HG03159 (cell line): ENCODE measurements around the gene OPCML.
A peak's percentile ranks its signal among the peaks of the same experiment; 100 is the strongest.

Experiments
- ATAC-seq: cut with Tn5 transposase; IDR thresholded peaks from one replicate; pipeline ENCODE4 v1.9.1; 2021; ENCODE audit warnings: mild to moderate bottlenecking, moderate library complexity; ENCODE audit not compliant: unreplicated experiment

The OPCML gene

DNA sequence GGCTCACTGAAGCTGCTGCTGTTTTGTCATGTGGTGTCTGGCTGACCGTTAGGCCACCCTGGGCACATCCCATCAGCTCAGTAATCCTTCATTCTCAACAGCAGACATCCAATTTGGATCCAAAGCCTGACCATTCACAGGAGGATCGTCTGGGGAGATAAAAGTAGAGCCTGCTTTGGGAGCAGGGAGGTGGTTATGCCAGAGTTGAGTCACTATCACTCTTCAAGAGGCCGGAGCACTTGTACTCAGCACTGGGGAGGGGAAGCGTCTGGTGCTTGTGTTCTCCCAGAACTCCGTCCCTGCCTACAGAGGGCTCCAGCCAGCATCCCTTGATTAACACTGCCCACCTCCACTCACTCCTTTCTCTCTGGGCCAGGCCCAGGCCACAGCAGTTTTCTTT is 382.6 kb downstream of the OPCML start:
- no peak for ATAC-seq

DNA sequence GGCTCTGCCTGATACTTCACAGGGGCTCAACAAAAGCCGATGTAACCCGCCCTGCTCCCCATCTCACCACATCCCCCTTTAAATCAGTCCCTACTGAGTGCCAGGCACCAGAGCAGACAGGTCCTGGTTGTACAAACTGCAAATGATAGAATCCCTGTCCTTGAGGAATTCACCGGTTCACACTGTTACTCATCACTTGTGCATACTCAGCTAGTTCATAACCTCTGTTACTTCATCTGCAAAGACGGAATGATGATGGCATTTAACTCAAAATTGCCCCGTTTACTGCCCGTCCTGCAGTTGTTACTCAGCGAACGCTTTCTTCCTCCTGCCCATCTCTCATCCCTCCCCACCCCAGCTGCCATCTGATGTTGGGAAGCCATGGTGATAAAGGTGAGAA is 384.7 kb downstream of the OPCML start:
- no peak for ATAC-seq

DNA sequence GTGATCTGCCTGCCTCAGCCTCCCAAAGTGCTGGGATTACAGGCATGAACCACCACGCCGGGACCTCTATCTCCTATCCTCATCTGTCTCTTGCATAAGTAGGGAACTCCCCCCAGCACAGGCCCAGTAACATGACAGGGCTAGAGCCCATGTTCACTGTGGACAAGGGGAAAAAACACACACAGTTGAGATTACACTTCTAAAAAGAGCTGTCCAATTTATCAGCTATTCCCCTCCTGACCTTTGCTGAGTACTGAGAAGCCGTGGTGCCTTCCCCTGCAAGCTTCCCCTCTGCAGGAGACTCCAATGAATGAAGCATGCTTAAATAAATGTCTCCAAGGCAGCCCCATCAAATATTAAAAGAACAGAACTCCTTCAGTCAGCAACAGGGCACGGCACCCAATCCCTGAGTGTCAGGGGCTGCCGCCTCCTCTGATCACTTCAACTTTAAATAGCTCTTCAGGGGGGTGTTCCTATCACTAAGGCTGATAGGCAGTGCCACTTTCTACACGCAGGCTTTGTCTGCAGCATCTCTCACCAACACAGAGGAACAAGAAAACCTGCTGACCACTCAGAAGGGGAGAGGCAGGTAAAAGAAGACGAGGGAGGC is 385.5 kb downstream of the OPCML start:
- ATAC-seq: no peak

DNA sequence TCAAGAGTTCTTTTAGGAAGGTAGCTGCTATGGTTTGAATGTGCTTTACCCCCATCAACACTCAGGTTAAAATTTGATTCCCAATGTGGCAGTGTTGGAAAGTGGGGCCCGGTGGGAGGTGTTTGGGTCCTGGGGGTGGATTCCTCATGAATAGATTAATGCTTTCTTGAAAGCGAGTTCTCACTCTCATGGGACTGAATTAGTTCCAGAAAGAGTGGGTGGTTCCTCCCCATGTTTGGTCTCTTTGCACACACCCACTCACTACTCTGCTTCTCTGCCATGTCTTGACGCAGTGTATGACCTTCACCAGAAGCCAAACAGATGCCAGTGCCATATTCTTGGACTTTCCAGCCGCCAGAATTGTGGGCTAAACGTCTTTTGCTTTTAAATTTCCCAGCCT is 394.4 kb downstream of the OPCML start:
- no peak for ATAC-seq

DNA sequence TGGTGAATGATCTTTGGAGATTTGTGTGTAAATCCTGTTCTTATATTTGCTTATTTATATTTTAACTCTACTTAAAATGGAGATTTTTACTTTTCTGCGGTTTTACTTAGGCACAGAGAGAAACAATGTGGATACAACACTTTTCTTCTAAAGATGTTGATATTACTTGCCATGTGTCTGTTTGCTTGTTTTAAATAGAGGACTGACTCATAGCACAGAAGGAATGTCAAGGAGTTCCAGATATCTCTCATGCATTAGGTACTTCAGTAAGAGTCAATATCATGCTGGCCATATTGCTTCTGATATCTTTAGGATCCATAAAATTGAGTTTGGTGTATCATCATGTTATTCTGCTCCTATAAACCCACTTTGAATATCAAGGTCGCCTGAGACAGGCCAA is 395.0 kb downstream of the OPCML start:
- no peak for ATAC-seq

DNA sequence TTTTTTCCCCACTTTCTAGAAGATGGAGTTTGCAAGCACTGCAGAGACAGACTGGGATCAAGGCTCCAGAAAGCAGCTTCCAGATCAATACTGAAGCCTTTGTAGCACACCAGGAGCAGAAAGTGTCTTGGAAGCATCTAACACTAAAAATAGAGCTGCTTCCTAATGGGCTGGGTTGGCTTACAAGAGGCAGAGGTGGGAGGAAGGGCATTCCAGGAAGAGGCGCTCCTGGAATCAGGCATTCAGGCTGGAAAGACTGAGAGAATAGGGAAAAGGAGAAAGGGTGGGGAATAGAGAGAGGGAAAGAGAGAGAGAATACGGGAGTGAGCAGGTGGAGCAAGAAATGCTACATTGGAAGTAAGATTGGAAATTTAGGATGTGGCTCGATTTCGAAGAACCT is 395.9 kb downstream of the OPCML start:
- ATAC-seq: no peak

DNA sequence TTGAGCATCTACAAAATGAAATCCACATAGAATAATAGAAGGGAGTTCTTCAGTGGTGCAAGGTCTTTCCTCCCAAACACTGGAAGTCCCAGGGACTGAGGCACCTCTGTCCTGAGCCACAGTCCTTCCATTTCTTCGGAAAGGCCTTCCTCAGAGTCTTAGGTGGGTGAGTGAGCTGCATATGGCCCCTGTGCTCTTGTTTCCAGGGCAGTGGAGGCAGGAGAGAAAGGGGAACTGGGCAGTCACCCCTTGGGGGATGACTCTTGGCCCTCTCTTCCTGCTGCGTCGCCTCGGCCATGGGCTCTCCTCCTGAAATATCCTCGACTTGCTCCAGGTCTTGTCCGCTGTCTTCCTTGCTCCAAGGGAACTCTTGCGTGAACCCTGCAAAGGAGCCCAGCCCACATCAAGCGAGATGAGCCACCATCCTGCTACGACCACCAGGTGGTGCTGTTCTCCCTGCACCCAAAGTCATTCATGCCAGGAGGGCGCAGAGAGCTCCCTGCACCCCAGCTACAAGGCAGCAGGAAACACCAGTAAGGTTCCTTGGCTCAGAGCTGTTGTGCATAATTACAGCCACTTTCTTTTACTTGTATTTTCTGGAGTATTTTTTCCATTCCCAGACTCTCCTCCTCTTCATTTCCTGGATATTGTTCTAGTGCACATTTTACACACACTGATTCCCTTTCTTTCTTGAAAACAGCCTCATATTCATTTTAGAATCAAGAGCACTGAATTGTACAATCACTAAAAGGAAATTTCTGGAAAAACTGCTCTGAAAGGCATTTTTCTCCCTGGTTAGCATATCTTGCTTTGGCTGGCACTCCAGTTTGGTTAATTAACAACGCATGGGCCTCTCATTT is 397.8 kb downstream of the OPCML start:
- peak; percentile 95 for ATAC-seq

DNA sequence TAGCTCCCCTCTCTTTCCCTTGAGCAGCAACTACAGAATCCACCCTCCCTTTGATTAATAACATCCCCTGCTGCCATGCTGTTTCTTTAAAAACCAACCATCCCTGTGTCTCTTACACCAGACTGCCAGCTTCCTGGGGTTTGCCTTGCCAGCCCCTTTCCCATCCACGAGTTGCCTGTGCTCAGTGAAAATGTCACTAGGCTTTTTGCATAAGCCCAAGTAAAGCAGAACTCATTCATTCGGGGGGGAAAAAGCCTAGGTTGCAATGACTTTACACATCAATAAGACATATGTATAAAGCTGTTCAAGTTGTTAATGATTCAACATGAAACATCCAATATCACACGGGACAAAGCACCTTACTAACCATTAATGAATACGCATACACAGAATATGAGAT is 398.7 kb downstream of the OPCML start:
- ATAC-seq: no peak

DNA sequence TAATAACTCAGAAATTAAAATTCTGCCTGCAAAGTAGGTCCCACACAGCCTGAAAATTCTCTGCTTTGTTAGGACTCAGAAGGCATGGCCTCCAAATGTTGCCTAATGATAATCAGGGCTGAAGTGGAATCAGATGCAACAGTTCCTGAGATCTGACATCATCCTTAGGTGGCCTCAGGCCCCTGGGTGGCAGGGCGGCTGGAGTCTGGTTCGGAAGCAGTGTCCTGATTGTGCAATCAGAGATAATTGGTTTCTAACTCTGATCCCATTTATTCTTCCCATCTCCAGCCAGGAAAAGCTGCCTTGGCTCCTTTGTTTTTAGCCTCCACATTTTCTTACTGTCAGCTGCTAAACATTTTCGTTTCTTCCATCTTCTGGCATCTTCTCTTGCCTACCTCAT is 399.3 kb downstream of the OPCML start:
- ATAC-seq: no peak

DNA sequence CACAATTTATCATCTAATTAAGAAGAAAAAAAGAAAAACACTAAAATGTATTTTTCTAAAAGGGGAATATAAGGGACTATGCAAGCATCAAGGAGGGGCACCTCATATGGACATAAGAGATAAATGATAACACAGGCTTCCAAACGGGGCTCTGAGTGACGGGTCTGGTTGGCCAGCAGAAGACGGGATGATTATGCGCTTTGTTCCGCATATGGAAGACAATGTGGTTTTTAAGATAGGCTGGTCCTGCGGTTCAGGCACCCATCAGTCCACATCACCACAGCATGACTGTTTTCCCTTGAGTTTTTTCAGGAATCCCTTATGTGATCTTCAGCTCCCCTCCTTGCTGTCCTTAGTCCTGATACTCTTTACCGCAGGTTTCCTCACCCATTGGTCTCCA is 404.6 kb downstream of the OPCML start:
- no peak for ATAC-seq

DNA sequence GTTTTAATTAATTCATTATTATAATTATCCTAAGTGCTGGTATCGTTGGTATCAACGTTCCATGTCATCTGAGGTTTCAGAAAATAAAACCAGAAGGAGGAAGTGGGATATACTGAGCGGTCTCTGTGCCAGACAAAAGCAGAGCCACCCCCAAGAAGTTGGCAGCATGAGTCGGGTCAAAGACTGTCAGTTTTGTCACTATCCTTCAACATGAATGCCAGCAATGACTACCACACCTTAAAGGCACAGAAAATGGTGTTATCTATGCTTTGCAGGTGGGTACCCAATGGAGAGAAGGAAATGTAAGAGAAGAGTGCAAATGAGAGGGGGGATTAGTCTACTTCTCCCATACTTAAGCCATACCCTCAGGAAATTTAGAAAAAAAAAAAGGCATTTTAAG is 408.5 kb downstream of the OPCML start:
- ATAC-seq: no peak

DNA sequence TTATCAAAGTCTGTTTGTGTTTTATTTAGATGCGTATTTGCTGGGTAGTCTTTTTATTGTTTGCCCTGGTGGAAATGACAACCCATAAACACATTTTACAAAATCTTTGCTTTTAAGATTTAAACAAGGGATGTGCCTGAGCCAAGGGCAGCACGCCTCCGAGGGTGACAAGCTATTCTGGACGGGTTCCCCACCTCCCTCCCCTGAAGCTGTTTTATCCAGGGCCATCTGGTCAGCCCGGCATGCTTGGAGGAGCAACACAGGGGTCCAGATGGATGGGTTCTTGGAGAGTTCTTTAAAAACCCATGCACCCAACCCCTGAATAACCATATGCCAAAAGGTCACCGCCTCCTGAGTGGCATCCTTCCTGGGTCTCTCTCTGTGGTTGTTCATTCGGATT is 408.9 kb downstream of the OPCML start:
- ATAC-seq: no peak

DNA sequence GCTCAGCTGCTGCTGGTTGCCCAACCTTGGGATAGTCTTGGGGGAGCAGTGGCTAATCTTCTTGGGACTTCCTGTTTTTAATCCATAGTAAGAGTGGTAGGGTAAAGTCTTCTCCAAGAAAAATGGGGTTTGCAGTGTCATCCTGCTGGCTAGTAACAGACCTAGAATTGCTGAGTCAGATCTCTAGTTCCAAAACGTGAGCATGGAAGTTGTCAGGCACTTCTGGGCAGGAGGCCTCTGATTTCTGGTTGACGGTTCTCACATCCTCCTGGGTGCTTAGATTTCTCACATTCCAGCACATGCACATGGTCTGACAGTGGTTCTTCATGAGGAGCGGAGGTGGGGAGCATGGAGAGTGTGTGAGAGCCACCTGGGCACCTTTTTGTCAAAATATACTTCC is 410.0 kb downstream of the OPCML start:
- no peak for ATAC-seq

DNA sequence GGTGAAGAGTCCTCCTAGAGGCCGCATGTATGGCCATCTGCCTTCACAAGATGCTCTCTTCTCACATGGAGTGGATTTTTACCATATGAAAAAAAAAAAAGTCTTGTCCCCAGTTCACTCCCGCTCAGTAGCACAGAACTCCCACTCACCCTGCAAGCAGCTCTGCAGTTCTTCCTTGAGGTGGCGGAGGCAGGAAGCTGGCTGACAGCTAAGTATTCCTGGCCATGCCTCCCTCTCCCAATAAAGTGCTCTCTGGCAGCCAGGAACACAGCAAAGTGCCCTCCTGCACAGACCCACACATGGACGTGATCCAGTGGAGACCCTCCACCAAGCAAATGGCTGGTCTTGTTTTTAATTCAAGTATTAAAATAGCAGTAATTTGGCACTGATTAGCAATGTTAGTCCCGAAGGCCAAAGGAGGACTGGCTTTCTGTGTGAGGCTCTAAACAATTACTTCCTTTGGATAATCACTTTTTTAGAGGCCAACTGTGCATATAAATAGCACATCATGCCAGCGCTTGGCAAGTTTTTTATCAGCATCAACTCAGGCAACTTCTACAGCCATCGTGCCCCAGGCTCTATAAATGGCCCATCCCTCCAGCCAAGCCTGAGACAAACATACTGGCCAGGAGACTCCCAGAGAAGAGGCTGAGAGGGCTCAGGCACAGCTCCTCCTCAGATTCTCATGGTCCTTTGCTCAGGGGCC is 413.6 kb downstream of the OPCML start:
- no peak for ATAC-seq

DNA sequence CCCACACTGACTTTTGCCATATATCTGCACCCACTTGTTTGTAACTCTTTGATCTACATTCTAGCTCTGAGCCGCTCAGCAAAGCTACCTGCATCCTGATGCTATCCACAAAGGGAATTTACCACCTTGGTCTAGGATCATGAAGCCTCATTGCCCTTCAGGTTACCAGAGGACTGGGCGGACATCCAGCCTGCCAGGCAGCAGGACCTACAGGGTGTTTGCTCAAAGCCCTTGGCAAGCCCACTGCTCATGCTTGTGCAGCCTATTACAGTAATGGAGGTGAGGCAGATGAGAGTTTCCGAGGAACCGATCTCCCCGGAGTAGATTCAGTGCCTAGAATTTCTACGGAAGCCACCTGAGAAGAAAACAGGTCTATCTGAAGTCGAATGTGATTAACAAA is 417.2 kb downstream of the OPCML start:
- ATAC-seq: no peak

DNA sequence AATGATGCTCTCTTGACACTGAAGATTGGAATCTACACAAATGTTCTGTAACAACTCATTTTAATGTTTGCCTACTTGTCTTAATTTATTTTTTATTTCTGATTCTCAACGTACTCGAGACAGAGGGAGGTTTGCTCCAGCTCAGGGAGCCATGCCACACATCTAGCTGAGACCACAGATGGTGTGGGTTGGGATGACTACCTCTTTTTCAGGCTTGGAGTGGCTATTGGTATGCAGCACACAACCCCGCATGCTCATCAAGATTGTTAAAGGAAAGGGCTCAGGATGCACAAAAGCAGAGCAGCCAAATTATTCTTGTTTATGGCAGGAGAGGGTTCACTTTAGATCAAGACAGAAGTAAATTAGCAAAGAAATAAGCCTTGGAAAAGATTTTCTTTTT is 424.5 kb downstream of the OPCML start:
- no peak for ATAC-seq

DNA sequence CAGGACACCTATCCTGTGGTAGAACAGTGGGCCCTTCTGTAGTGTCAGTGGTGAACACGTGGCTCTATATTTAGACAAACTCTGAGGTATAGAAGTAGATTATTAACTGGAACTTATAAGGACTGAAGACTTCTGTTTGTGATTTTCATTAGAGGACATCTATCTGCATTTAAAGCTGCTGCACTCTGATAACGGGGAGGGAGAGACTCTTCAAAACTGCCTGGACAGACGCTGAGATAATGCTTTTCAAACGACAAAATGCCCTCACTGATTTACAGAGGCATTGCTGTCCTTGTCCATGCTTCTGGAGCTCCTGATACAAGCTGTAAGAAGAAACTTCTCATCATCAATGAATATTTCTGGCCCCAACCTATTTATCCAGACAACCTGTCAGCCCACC is 425.2 kb downstream of the OPCML start:
- no peak for ATAC-seq

DNA sequence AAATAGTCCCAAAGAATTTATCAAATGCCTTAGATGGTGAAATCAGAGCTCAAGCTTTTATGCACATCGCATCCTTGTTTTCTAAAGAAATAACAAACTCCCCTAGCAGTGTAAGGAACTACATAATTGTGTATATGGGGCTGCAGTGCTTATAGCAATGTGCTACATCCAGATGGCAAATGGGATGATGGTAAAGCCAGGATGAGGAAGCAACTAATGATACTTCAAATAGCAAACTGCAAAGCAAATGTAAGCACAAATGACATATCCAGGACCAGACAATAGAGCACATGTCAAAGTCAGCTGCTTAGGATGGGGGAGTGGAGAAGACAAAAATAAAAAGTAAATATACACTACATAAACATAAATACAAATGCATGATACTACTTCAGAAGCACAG is 425.9 kb downstream of the OPCML start:
- no peak for ATAC-seq

DNA sequence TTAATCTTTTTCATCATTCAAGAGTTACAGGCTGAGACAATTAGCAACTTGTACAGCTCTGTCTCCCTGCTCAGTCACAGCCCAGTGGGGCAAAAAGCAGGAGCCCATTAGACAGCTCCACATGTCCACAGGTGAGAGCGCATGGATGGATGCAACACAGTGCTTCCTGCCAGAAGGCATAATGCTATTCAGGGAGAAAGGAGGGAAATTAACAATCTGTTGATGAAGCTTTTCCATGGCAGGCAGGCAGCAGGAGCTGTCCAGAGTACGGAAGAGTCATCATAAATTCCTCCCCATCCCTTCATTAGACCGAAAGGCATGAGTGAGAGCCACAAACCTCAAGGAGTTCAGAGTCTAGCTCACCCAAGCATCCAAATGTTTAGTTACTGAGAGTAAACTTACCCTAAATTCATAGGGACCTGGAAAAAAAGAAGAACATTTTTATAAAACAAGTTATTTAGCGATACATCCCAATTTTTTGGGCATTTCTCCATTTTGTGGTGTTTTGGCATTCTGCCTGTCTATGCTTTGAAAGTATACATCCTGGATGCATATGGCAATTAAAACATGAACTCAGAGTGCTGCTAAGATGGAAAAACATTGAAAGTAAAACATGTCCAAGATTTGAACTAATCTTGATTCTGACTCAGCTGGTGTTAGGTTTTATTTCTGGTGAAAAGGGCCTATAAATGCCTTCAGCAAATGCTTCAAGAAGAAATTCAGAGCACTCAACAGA is 428.1 kb downstream of the OPCML start:
- no peak for ATAC-seq

DNA sequence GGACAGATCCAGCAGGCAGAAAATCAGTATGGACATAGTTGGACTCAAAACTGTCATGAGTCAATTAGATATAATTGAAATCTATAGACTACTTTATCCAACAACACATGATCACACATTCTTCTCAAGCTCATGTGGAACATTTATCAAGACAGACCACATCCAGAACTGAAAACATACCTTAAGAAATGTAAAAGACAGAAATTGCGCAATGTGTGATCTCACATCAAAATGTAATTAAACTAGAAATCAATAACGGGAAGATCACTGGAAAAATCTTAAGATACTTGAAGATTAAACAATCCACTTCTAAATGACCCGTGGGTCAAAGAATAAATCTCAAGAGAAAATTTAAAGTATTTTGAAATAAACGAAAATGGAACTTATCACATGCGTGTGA is 435.3 kb downstream of the OPCML start:
- ATAC-seq: no peak

DNA sequence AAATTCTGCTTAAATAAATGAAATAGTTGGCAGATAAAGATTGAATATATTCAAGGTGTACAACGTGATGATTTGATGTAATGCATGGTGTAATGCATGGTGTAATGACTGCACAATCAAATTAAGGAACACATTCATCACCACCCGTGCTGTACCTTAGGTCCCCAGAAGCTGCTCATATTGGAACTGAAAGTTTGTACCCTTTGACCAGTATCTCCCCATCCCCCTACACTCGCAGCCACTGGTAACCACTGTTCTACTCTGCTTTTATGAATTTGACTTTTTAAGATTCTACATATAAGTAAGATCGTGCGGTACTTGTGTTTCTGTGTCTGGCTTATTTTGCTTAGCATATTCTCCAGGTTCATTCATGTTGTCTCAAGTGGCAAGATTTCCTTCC is 445.8 kb downstream of the OPCML start:
- no peak for ATAC-seq
